Neuronal stem cell (in vitro differentiated cells): ENCODE results near the gene FADS3.

Experiments
- DNase-seq: peaks from one replicate; pipeline ENCODE4 v3.0.0-alpha.2; 2013; ENCODE audit warnings: low spot score
- H2AFZ ChIP-seq: one replicate; pipeline ENCODE4 v1.6.1; 2013; ENCODE audit warnings: mild to moderate bottlenecking, low read length, inconsistent platforms
- H2AK5ac ChIP-seq: 2 replicates; pipeline ENCODE4 v1.6.1; 2013; ENCODE audit warnings: low read depth, mild to moderate bottlenecking, inconsistent platforms, low read length, moderate library complexity, mixed read lengths
- H2BK120ac ChIP-seq: 2 replicates; pipeline ENCODE4 v1.6.1; 2013; ENCODE audit warnings: low read depth, mild to moderate bottlenecking, inconsistent platforms, low read length, moderate library complexity, mixed read lengths
- H2BK12ac ChIP-seq: one replicate; pipeline ENCODE4 v1.6.1; 2013; ENCODE audit warnings: low read length, inconsistent platforms
- H2BK15ac ChIP-seq: 2 replicates; pipeline ENCODE4 v1.6.1; 2013; ENCODE audit warnings: mild to moderate bottlenecking, low read length, inconsistent platforms, mixed read lengths
- H2BK5ac ChIP-seq: one replicate; pipeline ENCODE4 v1.6.1; 2013; ENCODE audit warnings: inconsistent platforms, mild to moderate bottlenecking, low read length, moderate library complexity
- H3K14ac ChIP-seq: one replicate; pipeline ENCODE4 v1.6.1; 2013; ENCODE audit warnings: low read length, inconsistent platforms
- H3K18ac ChIP-seq: 2 replicates; pipeline ENCODE4 v1.6.1; 2013; ENCODE audit warnings: low read length, inconsistent platforms
- H3K23ac ChIP-seq: 2 replicates; pipeline ENCODE4 v1.6.1; 2013; ENCODE audit warnings: low read depth, mild to moderate bottlenecking, mixed read lengths, low read length, inconsistent platforms; ENCODE audit not compliant: poor library complexity
- H3K27ac ChIP-seq: replicated peaks from 3 replicates; pipeline ENCODE4 v1.5.1; 2013; ENCODE audit warnings: low read length, inconsistent platforms
- H3K27me3 ChIP-seq, 3 experiments: 2 replicates each; pipeline ENCODE4 v1.6.1; 2013; ENCODE audit warnings: low read length in 3 of 3, mild to moderate bottlenecking in 2 of 3, inconsistent platforms in 1 of 3, low read depth in 1 of 3, mixed read lengths in 1 of 3, moderate library complexity in 1 of 3; ENCODE audit not compliant: control insufficient read depth in 3 of 3, insufficient read depth in 3 of 3
- H3K36me3 ChIP-seq, 2 donors: replicated peaks in 1 of 2; 2 replicates each; pipeline ENCODE4 v1.6.1; 2013; ENCODE audit warnings: low read length in 2 of 2; ENCODE audit not compliant: control insufficient read depth in 2 of 2, insufficient read depth in 2 of 2
- H3K4ac ChIP-seq: 2 replicates; pipeline ENCODE4 v1.6.1; 2013; ENCODE audit warnings: inconsistent platforms, mild to moderate bottlenecking, low read length, moderate library complexity
- H3K4me1 ChIP-seq, 2 donors: 1 replicate in 1 of 2; 2 replicates in 1 of 2; pipeline ENCODE4 v1.6.1; 2013; ENCODE audit warnings: low read length in 2 of 2, low read depth in 1 of 2; ENCODE audit not compliant: control insufficient read depth in 2 of 2, insufficient read depth in 1 of 2
- H3K4me2 ChIP-seq: one replicate; pipeline ENCODE4 v1.6.1; 2013; ENCODE audit warnings: mild to moderate bottlenecking, low read length, inconsistent platforms; ENCODE audit not compliant: insufficient read depth, poor library complexity, severe bottlenecking
- H3K4me3 ChIP-seq, 2 donors: 2 replicates each; pipeline ENCODE4 v1.5.1; 2013; ENCODE audit warnings: low read length in 2 of 2, mild to moderate bottlenecking in 2 of 2, inconsistent platforms in 1 of 2, moderate library complexity in 1 of 2
- H3K79me1 ChIP-seq: one replicate; pipeline ENCODE4 v1.6.1; 2013; ENCODE audit warnings: low read depth, mild to moderate bottlenecking, inconsistent platforms, low read length, moderate library complexity
- H3K9ac ChIP-seq: one replicate; pipeline ENCODE4 v1.6.1; 2013; ENCODE audit warnings: mild to moderate bottlenecking, low read depth, low read length, inconsistent platforms; ENCODE audit not compliant: poor library complexity
- H3K9me3 ChIP-seq, 2 donors: replicated peaks in 1 of 2; 2 replicates each; pipeline versions ENCODE3 to v1.6.1; 2013; ENCODE audit warnings: low read length in 2 of 2, mild to moderate bottlenecking in 2 of 2, inconsistent platforms in 1 of 2, low read depth in 1 of 2, mixed read lengths in 1 of 2, moderate library complexity in 1 of 2; ENCODE audit not compliant: control insufficient read depth in 2 of 2, insufficient read depth in 1 of 2
- H4K8ac ChIP-seq: one replicate; pipeline ENCODE4 v1.6.1; 2013; ENCODE audit warnings: low read depth, mild to moderate bottlenecking, inconsistent platforms, low read length, moderate library complexity
- H4K91ac ChIP-seq: one replicate; pipeline ENCODE4 v1.6.1; 2013; ENCODE audit warnings: low read length, low read depth, mild to moderate bottlenecking, inconsistent platforms; ENCODE audit not compliant: poor library complexity
- WGBS, 2 donors: extraction: QIAGEN DNeasy Blood & Tissue Kit; methylation state at CpG; one replicate each; pipeline ENCODE4 v1.1.7; 2013; ENCODE audit warnings: missing lambda C conversion rate in 2 of 2, mixed read lengths in 1 of 2; ENCODE audit not compliant: insufficient read length in 2 of 2, insufficient replicate concordance in 1 of 2; ENCODE audit errors: extremely low coverage in 2 of 2; 5-methylcytosine and 5-hydroxymethylcytosine counted together

The FADS3 gene

DNA sequence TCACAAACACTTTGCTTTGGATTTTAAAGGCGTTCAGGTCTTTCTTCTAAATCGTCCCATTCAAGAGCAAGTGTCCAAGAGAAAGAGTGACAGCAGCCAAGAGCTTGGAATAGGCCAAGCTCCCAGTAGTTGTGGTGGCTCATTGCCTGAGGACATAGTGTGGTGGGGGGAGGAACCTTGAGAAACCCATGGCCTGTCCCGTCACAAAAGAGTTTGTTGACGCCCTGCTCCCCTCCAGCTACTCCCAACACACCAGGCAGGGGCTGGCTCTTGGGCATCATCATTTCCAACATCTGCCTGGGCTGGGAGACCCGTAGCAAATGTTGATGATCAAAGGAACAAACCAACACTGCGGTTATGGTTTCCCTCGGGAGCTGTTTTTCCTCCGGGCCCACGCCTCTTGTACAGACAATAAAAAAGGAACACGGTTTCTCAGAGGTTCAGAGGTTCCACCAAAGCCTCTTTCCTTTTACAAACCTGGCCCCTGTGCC lies 20.8 kb downstream of the FADS3 start:
- peaks cover 12 to 16% of the 10 kb centered on the region in 2 donors for H3K4me1 ChIP-seq
- no peak overlapping the region for H4K8ac ChIP-seq
- H3K4me3 ChIP-seq: no peak overlapping the region
- no peak overlapping the region for H3K4ac ChIP-seq
- H2AK5ac ChIP-seq: peak overlapping the region; percentile 60
- no peak overlapping the region for H3K23ac ChIP-seq
- H3K79me1 ChIP-seq: peaks cover 1% of the 10 kb centered on the region
- no peak overlapping the region for H4K91ac ChIP-seq
- H3K36me3 ChIP-seq: peaks cover 15 to 19% of the 10 kb centered on the region in 2 donors
- peak overlapping the region; percentile 50 for H2AFZ ChIP-seq
- no peak overlapping the region for H3K27ac ChIP-seq
- no peak overlapping the region for H2BK12ac ChIP-seq
- no CpG with 5 or more reads among the region's 10 CpGs for WGBS, 2 donors
- no peak overlapping the region for H3K14ac ChIP-seq
- H3K27me3 ChIP-seq: peaks cover 0 to 3% (median 0%) of the 10 kb centered on the region in 3 experiments
- H3K18ac ChIP-seq: no peak overlapping the region
- no peak overlapping the region for H2BK5ac ChIP-seq
- no peak overlapping the region for H3K4me2 ChIP-seq
- no peak overlapping the region for H2BK15ac ChIP-seq
- DNase-seq: no peak
- H3K9ac ChIP-seq: no peak overlapping the region
- no peak overlapping the region for H2BK120ac ChIP-seq
- no peaks in the 10 kb centered on the region for H3K9me3 ChIP-seq

DNA sequence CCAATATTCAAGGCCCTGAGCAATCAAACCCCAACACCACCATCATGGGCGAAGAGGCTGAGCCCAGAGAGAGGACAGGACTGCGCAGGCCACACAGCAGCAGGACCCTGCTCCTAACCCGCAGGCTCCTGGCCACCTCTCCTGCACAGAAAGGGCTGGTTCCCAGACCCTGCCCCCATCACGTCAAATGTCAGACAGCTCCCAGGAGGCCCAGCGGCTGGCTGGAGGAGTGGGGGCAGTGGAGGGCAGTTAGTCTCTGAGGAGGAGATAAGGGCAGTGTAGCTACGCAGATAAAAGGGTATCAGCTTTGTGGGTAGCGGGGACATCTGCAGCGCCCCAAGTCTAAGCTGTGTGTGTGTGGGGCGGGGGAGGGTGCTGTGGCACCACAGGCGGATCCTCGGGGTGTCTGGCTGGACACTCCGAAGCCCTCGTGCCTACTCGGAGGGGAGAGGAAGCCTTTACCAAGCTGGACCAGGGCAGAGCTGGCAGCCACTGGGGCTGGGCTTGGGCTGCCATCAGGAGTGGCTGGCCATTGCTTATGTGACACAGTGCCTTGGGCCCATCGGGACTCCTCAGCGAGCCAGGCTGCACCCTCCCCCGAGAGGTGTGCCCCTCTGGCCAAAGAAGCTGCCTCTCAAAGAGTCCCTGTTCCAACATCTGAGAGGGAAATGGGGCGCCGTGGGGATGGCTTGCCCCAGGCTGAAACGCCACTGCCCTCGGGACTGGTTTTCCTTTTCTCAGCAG lies 21.5 kb downstream of the FADS3 start:
- H3K4me3 ChIP-seq: peak overlapping the region in 1 of 2 donors; percentile 17
- H3K9me3 ChIP-seq: no peaks in the 10 kb centered on the region
- H3K4me2 ChIP-seq: no peak overlapping the region
- no peak overlapping the region for H3K14ac ChIP-seq
- peak overlapping the region; percentile 2 for H3K9ac ChIP-seq
- H3K23ac ChIP-seq: peak overlapping the region; percentile 82
- H2AK5ac ChIP-seq: no peak overlapping the region
- H4K8ac ChIP-seq: no peak overlapping the region
- peak overlapping the region; percentile 10 for H3K27ac ChIP-seq
- no peak overlapping the region for H2BK5ac ChIP-seq
- peak overlapping the region; percentile 49 for H3K18ac ChIP-seq
- peaks cover 0 to 3% (median 0%) of the 10 kb centered on the region in 3 experiments for H3K27me3 ChIP-seq
- no peak overlapping the region for H2BK15ac ChIP-seq
- no peak overlapping the region for H2BK12ac ChIP-seq
- peaks cover 22 to 27% of the 10 kb centered on the region in 2 donors for H3K36me3 ChIP-seq
- peaks cover 12 to 16% of the 10 kb centered on the region in 2 donors for H3K4me1 ChIP-seq
- H4K91ac ChIP-seq: no peak overlapping the region
- H2BK120ac ChIP-seq: no peak overlapping the region
- WGBS, 2 donors: no CpG with 5 or more reads among the region's 21 CpGs
- H2AFZ ChIP-seq: no peak overlapping the region
- no peaks in the 10 kb centered on the region for H3K79me1 ChIP-seq
- H3K4ac ChIP-seq: no peak overlapping the region
- DNase-seq: no peak

DNA sequence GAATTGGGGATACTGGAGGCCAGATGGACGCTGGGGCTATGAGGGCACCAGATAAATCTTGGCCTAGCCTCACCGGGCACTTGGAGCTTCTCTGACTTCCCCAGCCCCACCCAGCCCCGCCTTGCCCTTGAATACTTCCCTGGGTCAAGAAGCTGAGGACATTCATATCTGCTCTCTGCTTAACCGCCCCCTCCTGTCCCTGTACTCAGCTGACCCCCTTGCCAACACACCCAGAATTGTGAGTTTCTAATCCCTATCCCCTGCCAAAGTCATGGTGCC lies 22.0 kb downstream of the FADS3 start:
- Histone ChIP-seq H2BK12ac (no peak overlapping the region), H4K8ac (no peak overlapping the region), H3K9me3 (no peaks in the 10 kb centered on the region), H4K91ac (no peak overlapping the region), H3K27me3 (peaks cover 0 to 3% (median 0%) of the 10 kb centered on the region in 3 experiments), H3K4me3 (no peak overlapping the region), H3K9ac (peak overlapping the region; percentile 2), H3K36me3 (peaks cover 26 to 31% of the 10 kb centered on the region in 2 donors), H3K14ac (no peak overlapping the region), H3K4ac (no peak overlapping the region), H3K23ac (no peak overlapping the region), H3K4me1 (peaks cover 12 to 16% of the 10 kb centered on the region in 2 donors), H2BK5ac (no peak overlapping the region), H2AFZ (no peak overlapping the region), H2BK120ac (no peak overlapping the region), H3K4me2 (no peak overlapping the region), H3K18ac (no peak overlapping the region), H3K79me1 (no peaks in the 10 kb centered on the region), H2AK5ac (no peak overlapping the region), H2BK15ac (no peak overlapping the region), H3K27ac (peak overlapping the region; percentile 10)
- DNase-seq: no peak
- no CpG with 5 or more reads among the region's 4 CpGs for WGBS, 2 donors

DNA sequence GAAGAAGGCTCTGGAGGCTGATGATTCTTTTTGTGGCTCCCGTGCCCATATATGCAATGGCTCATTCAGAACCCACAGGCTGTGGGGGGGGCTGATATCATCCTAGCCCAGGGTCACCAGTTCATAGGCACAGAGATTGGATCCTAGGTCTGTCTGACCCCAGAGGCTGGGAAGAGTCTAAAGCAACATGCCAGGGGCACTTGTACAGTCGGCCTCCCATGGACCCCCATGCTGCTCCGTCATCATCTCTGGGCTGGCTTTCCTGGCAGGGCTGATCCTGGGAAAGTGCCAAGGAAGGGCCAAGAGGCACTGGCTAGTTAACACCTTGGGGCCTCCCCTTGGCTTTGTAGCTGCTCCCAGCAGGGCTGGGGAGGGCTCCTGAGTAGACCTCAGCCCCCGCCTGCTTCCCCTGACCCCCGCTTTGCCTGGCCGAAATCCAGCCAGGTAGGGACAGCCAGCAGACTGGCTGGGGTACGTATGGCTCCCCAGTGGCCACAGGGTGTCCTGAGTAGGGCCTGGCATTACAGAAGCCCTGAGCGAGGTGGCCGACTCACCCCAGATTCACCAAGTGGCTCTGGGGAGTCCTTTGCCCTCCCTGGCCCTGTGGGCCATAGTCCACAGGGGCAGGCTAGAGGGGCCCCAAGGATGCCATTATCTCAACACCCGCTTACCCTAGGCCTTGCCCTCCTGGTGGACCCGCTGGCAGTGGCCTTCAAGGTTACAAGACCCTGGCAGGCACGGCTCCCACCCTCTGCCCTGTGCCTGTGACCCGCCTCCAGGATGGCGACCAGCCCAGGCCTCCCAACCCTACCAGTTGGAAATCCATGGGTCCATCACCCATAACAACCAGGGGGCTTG lies 22.5 kb downstream of the FADS3 start:
- DNase-seq: no peak

More for the DNA sequence above, 22.5 kb downstream of the FADS3 start:
- Histone ChIP-seq H3K27me3 (peaks cover 0 to 3% (median 0%) of the 10 kb centered on the region in 3 experiments), H3K36me3 (peaks cover 27 to 37% of the 10 kb centered on the region in 2 donors), H2BK5ac (no peak overlapping the region), H2AFZ (no peak overlapping the region), H3K4me1 (peaks cover 12 to 16% of the 10 kb centered on the region in 2 donors), H3K79me1 (no peaks in the 10 kb centered on the region), H3K23ac (no peak overlapping the region), H2BK120ac (no peak overlapping the region), H3K14ac (no peak overlapping the region), H4K8ac (no peak overlapping the region), H2BK15ac (no peak overlapping the region), H3K9me3 (no peaks in the 10 kb centered on the region), H4K91ac (no peak overlapping the region), H2AK5ac (no peak overlapping the region), H3K18ac (peak overlapping the region; percentile 16), H3K27ac (peak overlapping the region; percentile 18), H3K9ac (no peak overlapping the region), H3K4me2 (no peak overlapping the region), H2BK12ac (no peak overlapping the region), H3K4me3 (no peak overlapping the region), H3K4ac (no peak overlapping the region)
- WGBS, 2 donors: no CpG with 5 or more reads among the region's 14 CpGs
